C4-2B (cell line): ENCODE results near the gene CAB39.

Source experiments
- H3K27ac ChIP-seq: fragments of 450-650 bp; 2 replicates; pipeline ENCODE4 v1.5.1; 2017
- ZFX ChIP-seq: fragments of 450-650 bp; IDR thresholded peaks from 2 replicates; pipeline ENCODE4 v1.6.1; 2017
- TF ChIP-seq, protein P1 (sequence below): fragments of 450-650 bp; conservative IDR thresholded peaks from 2 replicates; pipeline ENCODE4 v1.5.1; 2017; ENCODE audit warnings: mild to moderate bottlenecking

CAB39 gene

DNA sequence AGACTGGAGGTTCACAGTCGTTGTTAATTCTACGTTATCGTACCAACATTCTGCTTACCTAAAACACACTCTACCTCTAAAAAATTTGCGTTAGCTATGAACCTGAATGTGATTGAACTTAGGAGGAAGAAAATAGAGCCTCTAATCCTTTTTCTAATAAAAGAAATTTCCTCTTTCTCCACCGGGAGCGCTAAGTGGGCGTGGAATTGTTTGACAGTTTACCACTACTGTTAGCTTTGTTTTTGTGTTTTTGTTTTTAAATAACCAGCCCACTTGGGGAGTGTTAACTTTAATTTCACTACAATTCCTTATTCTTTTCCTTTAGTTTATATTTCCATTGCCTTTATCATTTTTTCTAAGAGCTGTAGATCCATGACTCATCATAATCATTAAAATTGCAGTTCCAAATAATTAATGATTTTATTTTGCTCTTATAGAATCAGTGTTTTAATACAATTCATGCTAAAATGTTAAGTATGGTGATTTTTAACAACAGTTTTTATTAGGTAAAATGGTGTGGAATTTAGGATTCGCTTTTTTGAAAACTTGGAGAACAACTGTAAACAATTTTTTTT is 97.1 kb downstream of the CAB39 start:
- TF ChIP-seq, protein P1, sequence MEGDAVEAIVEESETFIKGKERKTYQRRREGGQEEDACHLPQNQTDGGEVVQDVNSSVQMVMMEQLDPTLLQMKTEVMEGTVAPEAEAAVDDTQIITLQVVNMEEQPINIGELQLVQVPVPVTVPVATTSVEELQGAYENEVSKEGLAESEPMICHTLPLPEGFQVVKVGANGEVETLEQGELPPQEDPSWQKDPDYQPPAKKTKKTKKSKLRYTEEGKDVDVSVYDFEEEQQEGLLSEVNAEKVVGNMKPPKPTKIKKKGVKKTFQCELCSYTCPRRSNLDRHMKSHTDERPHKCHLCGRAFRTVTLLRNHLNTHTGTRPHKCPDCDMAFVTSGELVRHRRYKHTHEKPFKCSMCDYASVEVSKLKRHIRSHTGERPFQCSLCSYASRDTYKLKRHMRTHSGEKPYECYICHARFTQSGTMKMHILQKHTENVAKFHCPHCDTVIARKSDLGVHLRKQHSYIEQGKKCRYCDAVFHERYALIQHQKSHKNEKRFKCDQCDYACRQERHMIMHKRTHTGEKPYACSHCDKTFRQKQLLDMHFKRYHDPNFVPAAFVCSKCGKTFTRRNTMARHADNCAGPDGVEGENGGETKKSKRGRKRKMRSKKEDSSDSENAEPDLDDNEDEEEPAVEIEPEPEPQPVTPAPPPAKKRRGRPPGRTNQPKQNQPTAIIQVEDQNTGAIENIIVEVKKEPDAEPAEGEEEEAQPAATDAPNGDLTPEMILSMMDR: peak; percentile 48
- TF ChIP-seq ZFX: no peak
- no peak overlapping the region for H3K27ac ChIP-seq

DNA sequence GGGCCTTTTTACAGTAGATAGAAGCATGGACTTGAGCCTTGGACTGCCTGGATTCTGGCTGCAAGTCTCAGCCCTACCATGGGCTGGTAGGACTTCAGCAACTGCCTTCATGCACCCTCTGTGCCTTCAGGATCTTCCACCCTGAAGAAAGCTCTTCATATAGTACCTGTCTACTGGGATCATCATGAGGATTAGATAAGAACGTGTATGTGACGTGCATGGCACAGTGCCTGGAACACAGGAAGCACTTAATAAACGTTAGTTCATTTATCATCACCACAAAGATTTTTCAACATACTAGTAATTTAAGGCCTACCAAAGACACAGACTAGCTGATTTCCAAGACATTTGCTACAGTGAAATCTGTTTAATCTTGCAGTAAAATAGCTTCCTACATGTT is 98.9 kb downstream of the CAB39 start:
- TF ChIP-seq, protein P1: no peak
- no peak for TF ChIP-seq ZFX
- peak overlapping the region; percentile 33; the same call in 1 of the 2 replicates for H3K27ac ChIP-seq

DNA sequence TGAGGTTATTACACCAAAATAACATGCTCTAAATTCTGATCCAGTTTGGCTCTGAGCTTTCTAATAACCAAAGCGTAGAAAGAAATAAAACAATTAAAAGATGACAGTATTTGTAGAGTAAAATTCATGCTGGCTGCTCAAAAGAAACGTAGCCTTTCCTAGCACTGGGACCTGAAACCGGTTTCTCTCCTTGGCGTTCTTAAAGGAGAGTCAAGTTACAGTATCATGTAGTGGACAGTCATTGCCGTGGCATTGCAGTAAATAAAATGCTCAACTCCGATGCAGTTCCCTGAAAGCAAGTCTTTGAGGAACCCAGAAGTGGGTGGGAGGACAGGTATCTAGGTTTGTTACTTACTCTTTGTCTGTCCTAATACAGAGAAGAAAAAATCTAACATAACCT is 99.4 kb downstream of the CAB39 start:
- TF ChIP-seq, protein P1: no peak
- no peak for TF ChIP-seq ZFX
- no peak overlapping the region for H3K27ac ChIP-seq

DNA sequence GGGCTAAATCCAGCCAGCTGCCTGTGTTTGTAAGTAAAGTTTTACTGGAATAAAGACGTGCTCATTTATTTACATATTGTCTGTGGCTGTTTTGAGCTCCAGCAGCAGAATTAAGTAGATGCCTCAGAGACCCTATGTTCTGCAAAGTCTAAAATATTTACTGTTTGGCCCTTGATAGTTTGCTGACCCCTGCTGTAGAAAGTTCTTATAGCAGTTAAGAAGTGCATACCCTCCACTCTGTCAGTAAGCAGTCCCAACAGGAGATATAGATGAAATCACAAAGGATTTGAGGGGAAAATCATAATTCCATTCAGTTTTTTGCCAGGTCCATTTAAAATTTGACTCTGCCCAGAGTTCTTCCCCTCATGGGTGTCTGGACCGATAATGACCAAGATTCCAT is 102.0 kb downstream of the CAB39 start:
- H3K27ac ChIP-seq: no peak overlapping the region
- TF ChIP-seq, protein P1: peak; percentile 75
- no peak for TF ChIP-seq ZFX

DNA sequence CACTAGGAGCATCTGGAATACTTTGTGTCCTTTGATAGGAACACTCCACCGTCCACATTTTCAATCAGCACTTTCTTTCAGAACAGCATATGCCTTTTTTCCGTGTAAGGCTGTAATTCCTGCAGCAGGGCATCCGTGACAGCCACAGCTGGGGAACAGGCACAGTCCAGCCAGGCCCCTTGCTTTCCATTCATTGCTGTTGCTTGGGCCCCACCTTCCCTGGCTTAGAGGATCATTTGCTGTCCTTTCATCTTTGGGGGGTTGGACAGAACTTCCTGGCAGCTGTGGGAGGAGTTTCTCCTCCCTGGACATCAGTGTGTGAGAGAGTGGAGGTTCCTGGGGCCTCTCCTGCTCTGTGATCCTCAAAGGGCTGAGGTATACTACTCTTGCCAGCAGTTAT is 102.4 kb downstream of the CAB39 start:
- TF ChIP-seq, protein P1: no peak

DNA sequence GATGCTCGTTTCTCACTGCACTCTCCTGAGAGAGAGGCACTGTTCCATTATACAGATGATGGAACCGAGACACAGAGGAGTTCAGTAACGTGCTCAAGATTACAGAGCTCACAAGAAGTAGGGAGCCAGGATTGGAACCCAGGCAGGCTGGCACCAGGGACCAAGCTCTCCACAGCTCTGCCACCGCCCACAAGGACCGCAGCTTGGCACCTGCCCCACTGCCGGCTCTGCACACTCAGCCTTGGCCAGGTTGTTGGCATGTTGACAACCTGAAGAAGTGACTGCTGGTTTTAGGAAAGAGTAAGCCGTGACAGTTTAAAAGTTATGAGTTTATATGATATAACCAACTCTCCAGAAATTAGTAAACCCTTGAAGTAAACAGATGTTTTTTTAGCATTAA is 104.1 kb downstream of the CAB39 start:
- H3K27ac ChIP-seq: no peak overlapping the region
- no peak for TF ChIP-seq ZFX
- TF ChIP-seq, protein P1: no peak

More for the DNA sequence above, 102.4 kb downstream of the CAB39 start:
- no peak overlapping the region for H3K27ac ChIP-seq

DNA sequence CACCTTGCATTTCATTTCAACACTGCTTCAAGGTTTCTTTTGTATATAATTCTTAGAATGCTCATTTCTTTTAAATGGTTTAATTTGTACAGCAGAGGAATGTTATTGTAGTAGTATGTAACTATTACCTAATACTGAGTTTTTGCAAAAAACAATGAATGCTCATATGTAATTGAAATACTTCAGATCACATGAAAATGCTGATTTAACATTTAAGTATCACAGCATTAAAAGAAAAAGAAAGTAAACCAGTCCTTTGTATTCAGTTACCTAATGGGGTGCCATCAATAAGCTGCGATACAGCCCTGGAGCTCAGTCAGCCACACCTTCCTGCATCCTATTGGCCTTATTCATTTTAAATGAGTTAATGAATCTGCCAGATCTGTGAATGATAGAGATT is 106.8 kb downstream of the CAB39 start:
- no peak overlapping the region for H3K27ac ChIP-seq
- TF ChIP-seq, protein P1: no peak
- TF ChIP-seq ZFX: no peak
